GM12872 (cell line): Measurements from ENCODE around the gene TXNDC15.

Experiments
- CTCF ChIP-seq: IDR thresholded peaks from 3 replicates; pipeline ENCODE4 v1.5.1; 2011; ENCODE audit warnings: low read depth, mild to moderate bottlenecking, low read length, moderate library complexity; ENCODE audit not compliant: insufficient read depth

TXNDC15 gene

GRCh38 chr5:134873987-134874830 is at the start of gene TXNDC15:
Gene TXNDC15, plus strand, starts transcription at chr5:134874371. Its CDS starts 57 bp downstream, at chr5:134874428.
- no peak for TF ChIP-seq CTCF

GRCh38 chr5:134824681-134825080 is 49.5 kb upstream of the TXNDC15 start:
- TF ChIP-seq CTCF, result no peak

GRCh38 chr5:134825212-134825611 is 49.0 kb upstream of the TXNDC15 start:
- TF ChIP-seq CTCF, result no peak

- TF ChIP-seq CTCF, result no peak
These were observed 40.7 kb upstream of the TXNDC15 start for GRCh38 chr5:134833340-134834032.

- no peak for TF ChIP-seq CTCF
These were observed 38.5 kb upstream of the TXNDC15 start for GRCh38 chr5:134835623-134836022.

GRCh38 chr5:134837530-134838181 is 36.5 kb upstream of the TXNDC15 start:
- TF ChIP-seq CTCF, result no peak

- TF ChIP-seq CTCF, result no peak
These were observed 33.4 kb upstream of the TXNDC15 start for GRCh38 chr5:134840811-134841210.
